H1 (cell line): ENCODE results near the gene ANO2. TPM values are rescaled to one million over a fixed set of nuclear protein-coding genes. Genes with fewer than 3 reads are reported as not detected.

Experiments used
- CTCF ChIA-PET: fragments of 300-600 bp; sonication (Branson Sonifier 250); formaldehyde crosslinking; loops from one replicate; lab custom pipeline; 2021; ENCODE audit not compliant: partially characterized antibody; lab: Charles Lee
- POLR2A ChIA-PET: fragments of 300-600 bp; sonication (Branson Sonifier 250); formaldehyde crosslinking; loops from one replicate; lab custom pipeline; 2021; ENCODE audit warnings: inconsistent platforms; ENCODE audit not compliant: partially characterized antibody; lab: Charles Lee
- DNase-seq, 2 experiments: peaks; one replicate each; pipeline versions ENCODE4 v3.0.0 to v3.0.0-alpha.2; 2010 to 2022; ENCODE audit warnings: low spot score in 2 of 2, low read depth in 1 of 2, mixed read lengths in 1 of 2
- FAIRE-seq: peaks from 2 replicates; lab custom pipeline; 2011; peaks lifted over from hg19 to GRCh38; lab: Jason Lieb, UNC
- H2AFZ ChIP-seq: 2 replicates; pipeline ENCODE4 v1.8.1; 2012; ENCODE audit warnings: low read length, inconsistent platforms
- H2AK5ac ChIP-seq: 2 replicates; pipeline ENCODE4 v1.6.1; 2013; ENCODE audit warnings: low read depth, low read length
- H2BK120ac ChIP-seq: replicated peaks from 2 replicates; pipeline ENCODE3; 2013; ENCODE audit warnings: low read depth, low read length, inconsistent platforms
- H2BK12ac ChIP-seq: 2 replicates; pipeline ENCODE4 v1.6.1; 2013; ENCODE audit warnings: low read depth, low read length
- H2BK15ac ChIP-seq: 2 replicates; pipeline ENCODE4 v1.6.1; 2013; ENCODE audit warnings: low read length
- H2BK20ac ChIP-seq: 2 replicates; pipeline ENCODE4 v1.6.1; 2013; ENCODE audit warnings: low read length
- H2BK5ac ChIP-seq: 2 replicates; pipeline ENCODE4 v1.6.1; 2013; ENCODE audit warnings: low read depth, low read length
- H3K14ac ChIP-seq: 2 replicates; pipeline ENCODE4 v1.6.1; 2013; ENCODE audit warnings: inconsistent platforms; ENCODE audit not compliant: insufficient read length
- H3K18ac ChIP-seq: 2 replicates; pipeline ENCODE4 v1.6.1; 2013; ENCODE audit warnings: low read length; ENCODE audit errors: extremely low read depth
- H3K23ac ChIP-seq: 2 replicates; pipeline ENCODE4 v1.6.1; 2013; ENCODE audit warnings: inconsistent platforms; ENCODE audit not compliant: insufficient read length
- H3K23me2 ChIP-seq: 2 replicates; pipeline ENCODE4 v1.6.1; 2013; ENCODE audit warnings: low read depth, low read length
- H3K27ac ChIP-seq: 2 replicates; pipeline ENCODE4 v1.6.1; 2011; ENCODE audit warnings: low read depth, low read length, inconsistent platforms
- H3K27me3 ChIP-seq, 4 experiments: replicated peaks in 1 of 4; 1 replicate in 1 of 4; 2 replicates in 3 of 4; pipeline versions ENCODE4 v1.6.1 to v1.8.1; 2011 to 2013; ENCODE audit warnings: low read length in 3 of 4, mild to moderate bottlenecking in 3 of 4, inconsistent platforms in 2 of 4, mixed read lengths in 2 of 4, moderate library complexity in 1 of 4; ENCODE audit not compliant: control insufficient read depth in 3 of 4, insufficient read depth in 3 of 4; ENCODE audit errors: extremely low read depth in 1 of 4
- H3K36me3 ChIP-seq, 4 experiments: 2 replicates each; pipeline versions ENCODE4 v1.6.1 to v1.8.1; 2011 to 2013; ENCODE audit warnings: mild to moderate bottlenecking in 4 of 4, low read length in 3 of 4, moderate library complexity in 2 of 4, control low read depth in 1 of 4, inconsistent platforms in 1 of 4; ENCODE audit not compliant: insufficient read depth in 4 of 4, control insufficient read depth in 2 of 4
- H3K4ac ChIP-seq: replicated peaks from 2 replicates; pipeline ENCODE3; 2013; ENCODE audit warnings: low read length, low read depth, mixed read lengths, inconsistent platforms; ENCODE audit not compliant: insufficient read length
- H3K4me1 ChIP-seq, 4 experiments: replicated peaks in 1 of 4; 1 replicate in 1 of 4; 2 replicates in 3 of 4; pipeline versions ENCODE4 v1.6.1 to v1.8.1; 2011 to 2013; ENCODE audit warnings: low read length in 3 of 4, inconsistent platforms in 2 of 4, mixed read lengths in 1 of 4; ENCODE audit not compliant: insufficient read depth in 4 of 4, control insufficient read depth in 3 of 4
- H3K4me2 ChIP-seq, 2 experiments: 2 replicates each; pipeline versions ENCODE4 v1.6.1 to v1.8.1; 2011 to 2013; ENCODE audit warnings: low read depth in 2 of 2, low read length in 2 of 2, control low read depth in 1 of 2, inconsistent platforms in 1 of 2, mild to moderate bottlenecking in 1 of 2; ENCODE audit not compliant: insufficient read depth in 1 of 2
- H3K4me3 ChIP-seq, 4 experiments: fragments of 200-600, 300-600 bp in 1 of 4; sonication (generic), shearing (Covaris generic), sonication (Bioruptor Twin) in 1 of 4; 2 replicates each; pipeline versions ENCODE4 v1.5.1 to v1.8.1; 2011 to 2016; ENCODE audit warnings: low read length in 4 of 4, low read depth in 3 of 4, control low read depth in 2 of 4, inconsistent platforms in 2 of 4, mild to moderate bottlenecking in 2 of 4, mixed read lengths in 1 of 4, moderate library complexity in 1 of 4; ENCODE audit not compliant: insufficient read depth in 2 of 4; ENCODE audit errors: extremely low read depth in 1 of 4
- H3K56ac ChIP-seq: replicated peaks from 2 replicates; pipeline ENCODE3; 2013; ENCODE audit warnings: low read depth, mild to moderate bottlenecking, mixed read lengths, low read length, inconsistent platforms; ENCODE audit not compliant: insufficient read length
- H3K79me1 ChIP-seq: 2 replicates; pipeline ENCODE4 v1.6.1; 2013; ENCODE audit warnings: low read depth, low read length, control low read depth
- H3K79me2 ChIP-seq, 2 experiments: 2 replicates each; pipeline versions ENCODE4 v1.6.1 to v1.8.1; 2012 to 2013; ENCODE audit warnings: low read length in 2 of 2, mild to moderate bottlenecking in 2 of 2, inconsistent platforms in 1 of 2; ENCODE audit not compliant: insufficient read depth in 2 of 2, control insufficient read depth in 1 of 2
- H3K9ac ChIP-seq, 4 experiments: replicated peaks in 1 of 4; 1 replicate in 1 of 4; 2 replicates in 3 of 4; pipeline versions ENCODE4 v1.6.1 to v1.8.1; 2011 to 2013; ENCODE audit warnings: low read depth in 3 of 4, low read length in 3 of 4, control low read depth in 2 of 4, mild to moderate bottlenecking in 2 of 4, moderate library complexity in 2 of 4, inconsistent platforms in 1 of 4; ENCODE audit errors: extremely low read depth in 1 of 4
- H3K9me3 ChIP-seq, 2 experiments: 2 replicates each; pipeline versions ENCODE4 v1.6.1 to v1.8.1; 2012 to 2013; ENCODE audit warnings: mild to moderate bottlenecking in 2 of 2, moderate library complexity in 2 of 2, control low read depth in 1 of 2, inconsistent platforms in 1 of 2, low read depth in 1 of 2, low read length in 1 of 2, mixed read lengths in 1 of 2; ENCODE audit not compliant: insufficient read depth in 2 of 2
- H4K20me1 ChIP-seq, 2 experiments: replicated peaks in 1 of 2; 2 replicates each; pipeline versions ENCODE3 to v1.8.1; 2011 to 2013; ENCODE audit warnings: inconsistent platforms in 2 of 2, low read length in 2 of 2, mild to moderate bottlenecking in 1 of 2; ENCODE audit not compliant: insufficient read depth in 2 of 2, control insufficient read depth in 1 of 2
- H4K5ac ChIP-seq: 2 replicates; pipeline ENCODE4 v1.6.1; 2013; ENCODE audit warnings: low read length, low read depth, mixed read lengths, inconsistent platforms; ENCODE audit not compliant: insufficient read length
- H4K8ac ChIP-seq: 2 replicates; pipeline ENCODE4 v1.8.0; 2013; ENCODE audit warnings: mild to moderate bottlenecking, moderate library complexity, low read length, inconsistent platforms; ENCODE audit not compliant: insufficient read depth; ENCODE audit errors: extremely low read depth
- H4K91ac ChIP-seq: replicated peaks from 2 replicates; pipeline ENCODE3; 2013; ENCODE audit warnings: low read length, mixed read lengths, inconsistent platforms; ENCODE audit not compliant: insufficient read length
- ASH2L ChIP-seq: fragments of 200-600, 300-600 bp; sonication (generic); IDR thresholded peaks from one replicate; pipeline ENCODE4 v1.7.1; 2017; ENCODE audit warnings: low read length
- TCF12 ChIP-seq: IDR thresholded peaks from 2 replicates; pipeline ENCODE4 v1.6.1; 2011; ENCODE audit warnings: low read depth, mild to moderate bottlenecking, low read length
- WGBS, 2 experiments: shearing (Covaris generic) in 1 of 2; methylation state at CpG; one replicate each; pipeline versions ENCODE4 v1.1.6 to v1.1.7; 2013 to 2015; ENCODE audit warnings: low lambda C conversion rate in 2 of 2, mixed read lengths in 2 of 2, inconsistent platforms in 1 of 2, low coverage in 1 of 2, missing lambda C conversion rate in 1 of 2; ENCODE audit not compliant: insufficient replicate concordance in 2 of 2, insufficient coverage in 1 of 2, insufficient read length in 1 of 2; ENCODE audit errors: extremely low coverage in 1 of 2, missing lambda C conversion rate in 1 of 2; 5-methylcytosine and 5-hydroxymethylcytosine counted together
- polyA plus RNA-seq, 7 experiments: library from polyadenylated mRNA; depleted of rRNA in 3 of 7; stranded (reverse) in 5 of 7; unstranded in 2 of 7; fragments of >200 nt in 5 of 7; fragments of 200-250 nt in 2 of 7; gene quantifications; 1 replicate in 5 of 7; 2 replicates in 1 of 7; 4 replicates in 1 of 7; pipeline versions ENCODE4 v1.2.1 to v1.2.3, GENCODE V29; 2011 to 2013; ENCODE audit warnings: missing spikeins in 2 of 7, mixed read lengths in 2 of 7
- total RNA-seq: library from RNA; stranded (reverse); fragmentation: NEBNext Ultra II Directional; extraction: Animal tissue kit (Norgen Biotek cat#: 25700); gene quantifications from 2 replicates; pipeline ENCODE4 v1.2.1, GENCODE V29; 2021
- TF ChIP-seq, protein P1 (sequence below): IDR thresholded peaks from 2 replicates; pipeline ENCODE4 v1.6.1; 2012; ENCODE audit warnings: inconsistent platforms
- TF ChIP-seq, protein P2 (sequence below), 3 experiments: IDR thresholded peaks; 1 replicate in 2 of 3; 2 replicates in 1 of 3; pipeline versions ENCODE4 v1.5.1 to v1.6.1; 2011; ENCODE audit warnings: low read length in 3 of 3, mild to moderate bottlenecking in 3 of 3, inconsistent platforms in 2 of 3, low read depth in 1 of 3, moderate library complexity in 1 of 3; ENCODE audit not compliant: insufficient read depth in 1 of 3; ENCODE audit errors: control extremely low read depth in 1 of 3

The ANO2 gene
- total and polyA plus RNA-seq, 2 of the 8 experiments (the other 6 are each of a cell fraction or from before 2014, with no cell fraction given): 1.9 to 5.5 TPM

DNA sequence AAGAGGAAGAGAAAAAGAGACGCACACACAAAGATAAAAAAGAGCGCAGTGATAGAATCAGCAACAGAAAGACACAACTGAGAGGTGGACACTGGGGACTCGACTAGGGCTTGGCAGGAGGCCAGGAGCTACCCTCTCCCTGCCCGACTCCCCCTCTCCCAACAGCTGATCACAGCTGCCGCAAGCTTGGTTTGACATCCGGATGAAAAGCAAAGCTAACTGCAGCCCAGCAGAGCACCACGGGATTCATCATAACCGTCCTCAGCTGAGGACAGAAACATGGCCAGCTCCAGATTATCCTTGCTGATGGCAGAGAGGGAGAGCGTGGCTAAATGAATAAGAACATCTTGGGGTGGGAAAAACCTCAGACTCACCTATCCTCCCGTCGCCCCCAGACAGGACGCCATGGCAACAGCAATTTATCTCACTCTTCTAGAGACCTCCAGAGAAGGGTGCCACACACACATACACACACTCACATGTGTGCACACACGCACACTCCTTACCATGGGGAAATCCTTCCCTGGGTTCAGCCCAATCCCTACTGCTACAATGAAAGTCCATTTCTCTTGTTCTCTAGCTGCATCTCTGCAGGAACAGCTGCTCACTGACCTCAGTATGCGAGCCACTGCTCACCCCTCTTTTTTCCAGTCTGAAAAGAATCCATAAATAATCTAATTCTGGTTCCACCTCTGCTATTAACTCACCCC lies 377.9 kb downstream of the ANO2 start:
- WGBS, 2 experiments: 80% methylated on average over 14 of the region's 14 CpGs; no CpG with 5 or more reads in 1 of the 2 experiments
- no peaks in the 10 kb centered on the region for H3K9me3 ChIP-seq
- no peak overlapping the region for H2BK5ac ChIP-seq
- no peak for DNase-seq
- H4K20me1 ChIP-seq: no peaks in the 10 kb centered on the region
- no peak overlapping the region for H3K27ac ChIP-seq
- no peak overlapping the region for H3K56ac ChIP-seq
- H3K4me2 ChIP-seq: no peak overlapping the region
- no peak overlapping the region for H3K18ac ChIP-seq
- H4K5ac ChIP-seq: no peak overlapping the region
- H3K14ac ChIP-seq: no peak overlapping the region
- H3K79me1 ChIP-seq: no peaks in the 10 kb centered on the region; the same call in 1 of the 2 replicates
- H3K4me1 ChIP-seq: no peaks in the 10 kb centered on the region
- no peak overlapping the region for H3K9ac ChIP-seq
- ChIA-PET POLR2A (no interaction called here), CTCF (interaction anchor here (0.7 to 6.1 kb wide), 8 partner anchors 10 to 486 kb away, joined by 3 to 33 read pairs (median 4); no protein-coding TSS in a partner anchor)
- H3K23me2 ChIP-seq: no peaks in the 10 kb centered on the region
- no peaks in the 10 kb centered on the region for H3K36me3 ChIP-seq
- no peak overlapping the region for H4K91ac ChIP-seq
- H2BK120ac ChIP-seq: no peak overlapping the region
- H2BK15ac ChIP-seq: no peak overlapping the region
- no peak overlapping the region for H3K4me3 ChIP-seq
- no peak overlapping the region for H3K23ac ChIP-seq
- H3K27me3 ChIP-seq: no peaks in the 10 kb centered on the region
- H3K4ac ChIP-seq: no peak overlapping the region
- H2AK5ac ChIP-seq: no peak overlapping the region
- H2BK20ac ChIP-seq: no peak overlapping the region
- H2BK12ac ChIP-seq: no peak overlapping the region
- H3K79me2 ChIP-seq: no peaks in the 10 kb centered on the region
- H2AFZ ChIP-seq: no peak overlapping the region
- no peak overlapping the region for H4K8ac ChIP-seq
- FAIRE-seq: no peak
- TF ChIP-seq, protein P1, sequence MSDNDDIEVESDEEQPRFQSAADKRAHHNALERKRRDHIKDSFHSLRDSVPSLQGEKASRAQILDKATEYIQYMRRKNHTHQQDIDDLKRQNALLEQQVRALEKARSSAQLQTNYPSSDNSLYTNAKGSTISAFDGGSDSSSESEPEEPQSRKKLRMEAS: no peak
- TF ChIP-seq, protein P2, sequence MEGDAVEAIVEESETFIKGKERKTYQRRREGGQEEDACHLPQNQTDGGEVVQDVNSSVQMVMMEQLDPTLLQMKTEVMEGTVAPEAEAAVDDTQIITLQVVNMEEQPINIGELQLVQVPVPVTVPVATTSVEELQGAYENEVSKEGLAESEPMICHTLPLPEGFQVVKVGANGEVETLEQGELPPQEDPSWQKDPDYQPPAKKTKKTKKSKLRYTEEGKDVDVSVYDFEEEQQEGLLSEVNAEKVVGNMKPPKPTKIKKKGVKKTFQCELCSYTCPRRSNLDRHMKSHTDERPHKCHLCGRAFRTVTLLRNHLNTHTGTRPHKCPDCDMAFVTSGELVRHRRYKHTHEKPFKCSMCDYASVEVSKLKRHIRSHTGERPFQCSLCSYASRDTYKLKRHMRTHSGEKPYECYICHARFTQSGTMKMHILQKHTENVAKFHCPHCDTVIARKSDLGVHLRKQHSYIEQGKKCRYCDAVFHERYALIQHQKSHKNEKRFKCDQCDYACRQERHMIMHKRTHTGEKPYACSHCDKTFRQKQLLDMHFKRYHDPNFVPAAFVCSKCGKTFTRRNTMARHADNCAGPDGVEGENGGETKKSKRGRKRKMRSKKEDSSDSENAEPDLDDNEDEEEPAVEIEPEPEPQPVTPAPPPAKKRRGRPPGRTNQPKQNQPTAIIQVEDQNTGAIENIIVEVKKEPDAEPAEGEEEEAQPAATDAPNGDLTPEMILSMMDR (IDR thresholded peaks at IDR 0.05; ENCODE audit: control extremely low read depth in 1 of 3, insufficient read depth in 1 of 3, low read depth in 1 of 3, low read length in 3 of 3): no peak
- TF ChIP-seq TCF12 (no peak), ASH2L (no peak)
